ENCODE results near the gene EEF1A2.

The EEF1A2 gene

DNA sequence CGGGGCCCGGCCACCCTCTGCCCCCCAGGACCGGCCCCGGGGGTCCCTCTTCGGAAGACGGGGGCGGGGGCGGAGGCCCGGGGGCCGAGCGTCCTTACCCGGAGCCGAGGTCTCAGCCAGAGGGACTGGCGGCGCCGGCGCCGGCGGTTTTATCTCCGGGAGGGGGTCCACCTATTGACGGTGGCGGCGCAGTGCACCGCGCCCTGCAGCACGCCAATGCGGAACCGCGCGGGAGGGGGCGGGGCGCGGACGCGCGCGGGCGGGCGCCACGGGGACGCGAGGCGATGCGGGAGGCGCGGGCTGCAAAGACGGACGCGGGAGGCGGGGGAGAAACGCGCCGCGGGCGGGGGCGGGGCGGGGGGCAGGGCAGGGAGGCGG, at the start of gene EEF1A2:
Gene EEF1A2 (minus strand): TSS at position 124 of the 378 bp plus-strand sequence. CDS start 1,320 bp downstream, outside the sequence.
- no peak for DNase-seq

DNA sequence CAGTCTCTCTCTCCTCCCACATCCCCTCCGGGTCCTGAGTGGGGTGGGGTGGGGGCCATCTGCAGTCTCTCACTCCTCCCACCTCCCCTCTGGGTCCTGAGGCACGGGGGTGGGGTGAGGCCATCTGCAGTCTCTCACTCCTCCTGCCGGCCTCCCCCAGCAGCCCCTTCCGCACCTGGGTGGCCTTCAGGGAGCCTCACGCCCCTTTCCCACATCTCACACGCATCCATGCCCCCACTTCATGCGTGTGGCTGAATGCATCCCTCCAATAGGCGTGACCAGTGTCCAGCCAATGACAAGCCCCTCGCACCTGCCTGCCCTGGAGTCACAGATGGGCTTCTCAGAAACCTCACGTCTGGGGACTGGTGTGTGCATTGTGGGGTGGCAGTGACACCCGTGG, 49.7 kb upstream of the EEF1A2 start:
- no peak for DNase-seq

DNA sequence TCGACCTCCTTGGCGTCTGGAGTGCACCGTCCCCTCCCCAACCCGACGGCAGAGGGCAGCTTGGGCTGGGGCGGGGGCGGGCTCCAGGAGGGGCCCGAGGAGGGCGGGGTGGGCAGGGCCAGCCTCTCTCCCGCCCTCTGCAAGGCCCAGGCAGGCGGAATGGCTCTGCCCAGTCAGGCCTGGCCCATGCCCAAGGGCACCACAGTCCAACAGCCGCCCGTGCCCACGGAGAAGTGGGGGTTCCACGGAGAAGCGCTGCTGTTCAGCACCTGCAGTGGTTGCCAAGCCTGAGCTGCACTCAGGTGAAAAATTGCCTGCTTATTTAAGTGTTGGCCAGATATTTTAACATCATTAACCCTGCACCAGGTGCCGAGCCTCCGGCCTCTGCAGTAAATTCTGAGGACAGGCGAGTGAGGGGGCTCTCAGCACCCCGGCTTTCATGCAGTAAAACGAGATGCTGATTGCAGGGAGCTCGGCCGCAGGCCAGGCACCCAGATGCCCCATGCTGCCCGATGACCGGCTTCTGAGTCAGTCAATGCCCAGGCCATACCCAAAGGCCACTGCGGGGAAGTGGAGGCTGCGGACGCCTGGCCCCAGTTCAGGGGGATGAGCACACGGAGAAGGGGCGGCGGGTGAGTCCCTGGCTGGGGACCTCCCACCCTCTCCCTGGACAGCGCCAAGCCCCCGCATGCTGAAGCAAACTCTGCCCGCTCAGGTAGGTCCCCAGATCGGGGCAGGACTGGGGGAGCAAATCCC, 49.0 kb upstream of the EEF1A2 start, which contains the start of gene SRMS:
Gene SRMS (minus strand): TSS at position 25 of the 756 bp plus-strand sequence. CDS start 286 bp downstream, outside the sequence.
- no peak for DNase-seq

DNA sequence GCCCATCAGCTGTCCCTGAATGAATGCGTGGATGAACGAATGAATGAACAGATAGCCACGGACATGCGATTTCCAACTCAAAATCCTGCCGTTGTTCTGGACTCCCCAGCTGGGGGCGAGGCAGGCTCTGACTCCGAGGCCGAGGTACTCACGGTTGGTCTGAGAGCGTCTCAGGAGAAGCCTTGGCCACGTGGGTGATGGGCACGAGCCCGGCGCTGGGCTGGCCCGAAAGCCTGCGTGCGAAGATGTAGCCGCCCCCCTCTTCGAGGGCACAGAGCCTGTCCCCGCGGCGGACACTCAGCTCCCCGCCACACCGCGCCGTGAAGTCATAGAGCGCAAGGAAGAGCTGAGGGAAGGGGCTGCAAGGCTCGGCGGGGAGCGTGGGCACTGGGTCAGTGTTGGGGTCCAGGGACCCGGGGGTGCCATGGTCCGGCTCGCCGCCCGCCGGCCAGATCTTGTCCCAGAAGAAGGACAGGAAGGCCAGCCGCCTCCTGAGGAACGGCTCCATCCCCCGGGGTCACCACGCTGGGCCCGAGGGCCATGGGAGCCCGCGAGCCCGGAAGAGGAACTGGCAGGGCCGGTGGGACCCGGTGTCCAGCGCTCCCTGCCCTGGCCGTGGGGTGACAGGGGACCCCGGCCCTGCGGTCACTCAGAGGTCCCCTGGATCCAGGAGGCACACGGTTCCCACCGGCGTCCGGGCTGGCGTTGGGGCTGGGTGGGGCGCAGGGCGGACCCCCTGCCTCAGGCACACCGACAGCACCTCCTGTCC, 48.3 kb upstream of the EEF1A2 start:
- DNase-seq: no peak

DNA sequence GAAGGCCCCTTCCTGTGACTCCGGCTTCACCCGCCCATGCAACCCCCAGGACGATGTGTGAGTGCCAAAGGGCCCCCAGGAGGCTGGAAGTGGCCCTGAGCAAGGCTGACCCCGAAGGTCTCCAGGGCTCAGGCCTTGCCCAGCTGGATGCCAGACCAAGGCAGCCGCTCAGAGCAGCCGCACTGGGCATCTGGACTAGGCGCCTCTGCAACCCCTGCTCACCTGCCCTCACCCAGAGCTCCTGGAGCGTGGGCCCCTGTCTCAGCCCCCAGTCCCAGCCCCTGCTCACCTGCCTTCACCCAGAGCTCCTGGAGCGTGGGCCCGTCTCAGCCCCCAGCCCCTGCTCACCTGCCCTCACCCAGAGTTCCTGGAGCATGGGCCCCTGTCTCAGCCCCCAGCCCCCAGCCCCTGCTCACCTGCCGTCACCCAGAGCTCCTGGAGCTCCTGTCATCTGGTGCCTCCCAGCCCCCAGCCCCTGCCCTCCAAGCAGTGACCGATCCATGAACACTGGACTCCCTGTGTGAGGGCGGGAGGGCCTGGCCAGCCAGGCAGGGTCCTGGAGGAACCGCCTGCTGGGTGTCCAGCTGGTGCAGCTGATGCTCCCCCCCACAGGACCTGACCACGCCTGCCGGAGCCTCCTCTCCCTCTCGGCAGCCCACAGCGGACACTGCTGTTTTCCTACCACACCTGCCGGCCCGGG, 47.5 kb upstream of the EEF1A2 start:
- no peak for DNase-seq

DNA sequence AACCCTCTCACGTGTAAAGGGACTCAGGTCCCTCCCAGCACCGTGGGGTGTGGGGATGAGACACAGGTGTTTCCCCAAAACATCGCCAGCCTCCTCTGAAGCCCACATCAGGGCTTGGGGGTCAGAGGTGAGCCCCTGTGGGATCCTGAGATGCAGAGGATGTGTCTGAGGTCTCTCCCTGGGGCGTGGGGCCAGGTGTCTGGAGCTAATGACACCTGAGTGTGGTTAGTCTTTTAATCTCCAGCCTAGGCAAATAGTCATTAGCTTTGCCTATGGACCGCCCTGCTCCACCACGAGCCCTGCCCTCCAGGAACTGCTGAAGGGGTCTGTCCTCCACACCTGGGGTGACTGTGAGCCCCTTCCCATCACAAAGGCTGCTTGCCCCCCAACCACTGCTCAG, 46.9 kb upstream of the EEF1A2 start:
- no peak for DNase-seq

DNA sequence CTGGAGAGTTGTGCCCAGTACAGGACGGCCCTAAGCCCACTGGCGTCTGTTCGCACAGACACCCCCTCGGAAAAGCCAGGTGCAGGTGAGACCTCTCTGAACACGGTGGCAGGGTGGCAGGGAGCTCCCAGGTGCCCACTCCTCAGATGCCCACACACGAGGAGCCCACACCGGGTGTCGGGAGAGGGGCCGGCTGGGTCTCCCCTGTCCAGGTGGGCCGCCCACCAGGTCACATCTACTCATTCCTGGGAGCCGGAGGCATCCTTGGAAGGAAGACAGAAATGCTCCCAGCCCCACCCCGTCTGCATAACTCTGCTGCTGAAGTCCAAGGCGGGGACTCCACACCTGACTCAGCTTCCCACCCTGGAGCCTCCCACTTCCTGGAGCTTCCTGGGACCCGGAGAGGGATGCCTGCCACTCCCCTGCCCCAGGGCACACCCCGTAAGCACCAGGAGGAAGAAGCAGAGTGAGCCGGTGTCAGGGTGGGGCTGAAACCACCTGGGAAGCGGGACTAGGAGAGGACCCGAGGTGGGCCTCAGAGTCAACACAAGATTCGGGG, 46.2 kb upstream of the EEF1A2 start:
- no peak for DNase-seq

DNA sequence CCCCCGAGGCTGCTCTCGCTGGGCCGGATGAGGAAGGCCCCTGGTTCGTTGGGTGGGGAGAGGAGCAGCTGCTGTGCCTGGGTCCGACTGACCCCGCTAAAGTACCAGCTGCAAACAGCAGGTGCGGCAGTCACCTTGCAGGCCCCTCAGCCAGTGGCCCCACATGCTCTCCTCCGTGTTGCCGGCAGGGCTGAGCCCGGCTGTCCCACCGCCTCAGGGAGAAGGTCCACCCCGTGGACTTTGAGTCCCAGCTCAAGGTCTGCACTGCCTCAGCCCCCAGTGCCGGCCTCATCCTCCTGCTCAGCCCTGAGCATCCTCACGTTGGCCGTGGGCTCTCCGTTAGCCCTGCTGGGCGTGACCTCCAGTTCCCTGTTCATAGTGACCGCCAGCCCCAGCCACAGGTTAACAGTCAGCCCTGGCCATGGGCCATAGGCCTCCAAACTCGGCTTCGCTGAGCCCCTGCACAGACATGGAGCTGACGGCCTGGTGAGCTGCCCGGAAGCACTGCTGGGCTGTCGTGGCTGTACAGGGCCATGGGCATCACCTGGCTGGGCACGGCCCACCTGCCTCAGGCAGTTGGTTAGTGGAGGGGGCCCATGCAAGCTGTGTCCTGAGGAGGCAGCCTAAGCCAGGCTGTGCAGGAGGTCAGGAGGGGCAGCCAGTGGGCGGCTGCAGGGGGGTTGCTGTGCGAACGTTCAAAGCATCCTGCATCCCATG, 45.5 kb upstream of the EEF1A2 start:
- no peak for DNase-seq

DNA sequence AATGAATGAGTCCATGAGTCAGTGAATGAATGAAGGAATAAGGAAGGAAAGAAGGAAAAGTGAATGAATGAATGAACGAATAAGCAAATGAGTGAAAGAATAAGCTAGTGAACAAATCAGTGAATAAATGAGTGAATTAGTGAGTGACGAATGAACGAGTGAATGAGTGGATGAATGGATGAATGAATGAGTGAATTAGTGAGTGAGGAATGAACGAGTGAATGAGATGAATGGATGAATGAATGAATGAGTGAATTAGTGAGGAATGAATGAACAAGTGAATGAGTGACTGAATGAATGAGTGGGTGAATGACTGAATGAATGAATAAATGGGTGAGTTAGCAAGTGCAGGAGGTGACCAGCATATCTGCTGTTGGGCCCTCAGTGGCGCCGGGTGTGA, 44.9 kb upstream of the EEF1A2 start:
- no peak for DNase-seq

DNA sequence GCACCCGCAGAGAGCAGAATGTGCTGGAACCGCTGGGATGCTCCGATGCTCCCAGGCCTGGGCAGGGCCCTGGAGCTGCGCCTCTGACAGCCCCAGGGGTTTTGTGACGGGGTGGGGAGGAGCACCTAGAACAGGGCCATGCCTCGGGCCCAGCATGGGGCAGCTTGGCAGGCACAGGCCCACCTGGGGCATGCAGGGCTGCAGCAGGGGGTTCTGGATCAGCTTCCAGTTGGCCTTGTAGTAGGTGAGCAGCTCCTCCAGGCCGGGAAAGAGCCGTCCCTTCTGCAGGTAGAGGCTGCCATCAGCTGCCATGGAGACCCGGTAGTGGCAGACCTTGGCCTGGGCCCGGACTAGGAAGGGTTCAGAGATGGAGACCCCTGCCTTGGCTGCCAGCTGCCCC, 44.2 kb upstream of the EEF1A2 start:
- no peak for DNase-seq

DNA sequence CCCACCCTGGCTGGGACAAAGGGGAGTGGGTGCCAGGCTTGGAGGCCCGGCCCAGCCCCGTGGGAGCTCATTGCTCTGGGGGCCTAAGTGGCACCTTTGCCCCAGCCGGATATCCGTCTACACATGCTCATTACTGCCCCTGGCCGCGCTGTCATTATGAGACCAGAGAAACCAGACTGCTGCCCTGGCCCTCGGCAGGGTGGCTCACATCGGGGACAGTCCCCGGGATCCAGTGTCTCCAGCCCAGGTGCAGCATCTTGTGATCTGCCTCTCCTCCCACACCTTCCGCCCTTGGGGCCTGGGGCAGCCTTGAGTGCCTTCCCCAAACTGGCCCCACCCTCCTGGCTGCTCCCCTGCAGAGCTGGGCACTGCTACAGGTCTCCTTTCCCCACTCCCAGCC, 43.8 kb upstream of the EEF1A2 start:
- DNase-seq: no peak

DNA sequence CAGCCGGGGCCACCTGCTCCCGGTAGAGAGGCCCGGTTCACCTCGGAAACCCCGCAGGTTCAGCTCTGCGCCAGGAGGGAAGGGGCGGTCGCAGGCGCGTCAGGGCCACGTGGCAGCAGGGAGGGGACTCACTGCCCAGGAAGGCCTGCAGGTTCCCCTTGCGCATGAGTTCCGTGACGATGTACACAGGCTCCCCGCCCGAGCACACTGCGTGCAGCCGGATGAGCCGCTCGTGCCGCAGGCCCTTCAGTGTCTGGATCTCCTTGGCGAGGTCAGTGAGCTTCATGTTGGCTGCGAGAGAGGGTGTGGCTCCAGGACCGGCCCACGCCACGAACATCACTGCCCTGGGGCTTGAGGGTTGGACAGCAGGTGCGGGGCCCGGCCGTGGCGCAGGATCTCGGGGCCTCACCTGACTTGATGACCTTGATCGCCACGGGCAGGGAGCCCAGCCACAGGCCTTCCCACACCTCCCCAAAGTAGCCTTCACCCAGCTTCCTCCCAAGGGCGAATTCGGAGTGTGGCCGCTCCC, 43.2 kb upstream of the EEF1A2 start:
- DNase-seq: no peak

DNA sequence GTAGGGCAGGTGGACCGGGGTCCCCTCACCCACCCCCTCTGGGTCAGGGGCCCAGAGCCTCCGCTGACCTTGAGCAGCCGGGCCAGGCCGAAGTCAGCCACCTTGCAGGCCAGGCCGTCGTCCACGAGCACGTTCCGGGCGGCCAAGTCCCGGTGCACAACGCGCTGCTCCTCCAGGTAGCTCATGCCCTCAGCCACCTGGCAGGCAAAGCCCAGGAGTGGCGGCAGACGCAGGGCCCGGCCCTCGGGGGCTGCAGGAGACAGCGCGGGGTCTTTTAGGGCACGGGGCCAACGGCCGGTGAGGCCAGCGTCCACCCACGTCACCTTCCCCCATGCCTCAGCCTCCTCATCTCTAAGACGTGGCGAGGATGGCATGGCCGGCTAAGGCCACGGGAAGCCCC, 42.5 kb upstream of the EEF1A2 start:
- no peak for DNase-seq

DNA sequence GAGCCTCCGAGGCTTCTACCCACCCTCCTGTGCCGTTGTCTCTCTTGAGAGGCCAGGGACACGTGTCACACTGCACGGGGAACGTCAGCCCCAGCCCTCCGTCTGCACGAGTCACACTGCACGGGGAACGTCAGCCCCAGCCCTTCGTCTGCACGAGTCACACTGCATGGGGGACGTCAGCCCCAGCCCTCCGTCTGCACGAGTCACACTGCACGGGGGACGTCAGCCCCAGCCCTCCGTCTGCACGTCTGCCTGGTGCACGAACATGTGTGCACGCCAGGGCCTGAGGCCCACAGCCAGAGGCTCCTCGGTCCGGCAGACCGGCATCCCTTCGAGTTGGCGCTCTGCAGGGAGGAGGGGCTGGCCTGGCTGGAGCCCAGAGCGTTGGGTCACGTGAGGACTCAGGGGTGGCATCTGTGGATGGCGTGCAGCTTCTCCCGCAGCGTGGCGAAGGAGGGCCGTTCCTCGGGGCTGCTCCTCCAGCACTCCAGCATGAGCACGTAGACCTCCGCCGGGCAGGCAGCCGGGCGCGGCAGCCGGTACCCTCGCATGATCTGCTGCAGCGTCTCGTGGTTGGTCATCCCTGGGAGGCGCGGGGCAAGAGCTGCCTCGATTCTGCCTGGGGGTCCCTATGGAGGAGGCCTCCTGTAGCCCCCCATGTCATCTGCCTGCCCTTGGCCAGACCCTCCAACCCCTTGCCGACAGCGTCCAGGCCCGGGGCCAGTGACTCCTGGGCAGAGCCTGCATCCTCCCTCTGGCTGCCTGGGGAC, 41.7 kb upstream of the EEF1A2 start:
- no peak for DNase-seq

DNA sequence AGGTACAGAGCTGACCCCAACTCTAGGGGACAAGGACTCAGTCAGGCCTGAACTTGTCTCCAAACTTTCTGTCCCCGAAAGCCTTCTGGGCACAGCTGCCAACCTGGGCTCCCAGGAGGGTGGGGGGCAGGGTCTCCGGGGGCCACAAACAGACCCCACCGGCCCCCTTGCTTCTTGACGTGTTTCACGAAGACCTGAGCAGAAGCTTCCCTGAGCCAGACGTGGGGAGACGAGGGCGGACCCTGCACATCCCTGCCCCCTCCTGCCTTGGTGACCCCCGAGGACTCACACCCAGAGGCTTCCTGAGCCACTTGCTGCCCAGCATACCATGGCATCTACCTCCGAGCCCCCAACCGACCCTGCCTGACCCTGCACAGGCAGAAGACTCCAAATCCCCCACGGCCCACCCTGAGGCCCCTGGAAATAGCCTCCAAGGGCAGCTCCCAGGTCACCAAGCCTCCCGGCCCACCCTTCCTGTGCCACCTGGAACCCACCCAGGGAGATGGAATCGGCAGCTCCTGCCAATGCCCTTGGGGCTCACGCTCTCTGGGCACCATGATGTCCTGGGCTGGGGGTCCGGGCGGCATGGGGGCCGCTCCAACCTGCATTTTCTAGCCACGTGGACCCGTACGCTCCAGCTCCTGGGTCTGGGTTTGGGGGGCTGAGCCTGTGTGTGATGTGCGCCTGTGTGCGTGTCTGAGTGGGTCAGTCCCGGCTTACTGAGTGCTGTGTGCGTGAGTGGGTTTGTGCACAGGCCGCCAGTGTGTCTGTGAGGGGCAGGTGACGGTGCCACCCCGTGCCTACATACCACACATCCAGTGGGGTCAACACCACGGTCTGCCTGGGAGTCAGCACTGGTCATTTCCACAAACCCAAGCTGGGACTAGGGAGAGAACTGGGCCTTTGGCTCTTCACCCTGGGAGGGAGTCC, 40.8 kb upstream of the EEF1A2 start:
- DNase-seq: no peak

DNA sequence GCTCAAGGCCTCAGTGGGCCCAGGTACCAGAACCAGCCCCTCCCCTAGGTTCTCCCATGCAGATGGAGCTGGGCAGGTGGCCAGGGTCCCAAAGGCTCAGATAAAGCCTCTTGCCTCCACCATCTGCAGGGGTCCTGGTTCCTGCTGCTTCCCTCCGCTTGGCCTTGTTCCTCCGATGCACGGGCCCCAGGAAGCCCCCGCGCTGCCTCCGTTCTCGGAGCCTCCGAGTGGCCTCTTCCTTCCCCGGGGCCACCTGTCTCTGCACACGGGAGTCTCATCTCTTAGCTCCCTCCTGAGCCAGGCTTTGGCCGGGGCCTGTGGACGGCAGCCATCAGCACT, 40.2 kb upstream of the EEF1A2 start:
- DNase-seq: no peak

DNA sequence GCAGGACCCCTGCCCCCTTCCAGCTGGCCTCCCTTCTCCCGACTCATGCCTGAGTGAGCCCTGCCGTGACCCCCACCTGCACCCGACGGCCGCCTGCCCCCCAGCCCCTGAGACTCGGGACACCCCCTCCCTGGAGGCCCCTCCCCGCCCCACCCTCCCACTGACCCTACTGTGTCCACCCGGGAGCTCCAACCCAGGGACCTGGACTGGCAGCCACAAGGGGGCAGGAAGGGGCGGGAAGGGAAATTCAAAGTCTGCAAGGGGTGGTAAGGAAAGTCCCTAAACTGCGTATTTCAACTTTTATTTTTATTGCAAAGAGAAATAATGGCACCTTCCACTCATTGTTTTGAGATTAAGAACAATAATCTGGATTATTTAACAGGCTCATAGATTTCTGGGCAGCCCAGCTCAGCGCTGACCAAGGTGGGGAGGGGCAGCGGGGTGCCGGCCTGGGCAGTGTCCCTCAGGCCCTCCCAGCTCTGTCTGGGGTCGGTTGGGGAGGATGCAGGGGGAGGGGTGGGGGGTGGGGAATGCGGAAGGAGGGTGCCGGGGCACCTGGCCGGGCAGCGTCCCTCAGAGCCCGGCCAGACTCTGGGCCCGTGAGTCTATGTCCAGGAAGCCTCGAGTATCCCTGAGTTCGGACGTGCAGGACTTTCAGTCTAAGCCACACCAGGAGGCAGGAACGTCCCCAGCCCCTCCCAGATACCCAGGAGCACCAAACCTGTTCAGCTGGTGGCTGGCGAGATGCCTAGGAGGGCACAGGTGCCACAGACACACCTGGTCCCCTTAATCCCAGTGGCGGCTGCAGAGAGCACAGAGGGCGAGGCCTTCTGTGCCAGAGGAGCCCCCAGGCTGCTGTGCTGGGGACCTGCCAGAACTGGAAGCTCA, 39.6 kb upstream of the EEF1A2 start:
- peak; percentile 73 for DNase-seq

DNA sequence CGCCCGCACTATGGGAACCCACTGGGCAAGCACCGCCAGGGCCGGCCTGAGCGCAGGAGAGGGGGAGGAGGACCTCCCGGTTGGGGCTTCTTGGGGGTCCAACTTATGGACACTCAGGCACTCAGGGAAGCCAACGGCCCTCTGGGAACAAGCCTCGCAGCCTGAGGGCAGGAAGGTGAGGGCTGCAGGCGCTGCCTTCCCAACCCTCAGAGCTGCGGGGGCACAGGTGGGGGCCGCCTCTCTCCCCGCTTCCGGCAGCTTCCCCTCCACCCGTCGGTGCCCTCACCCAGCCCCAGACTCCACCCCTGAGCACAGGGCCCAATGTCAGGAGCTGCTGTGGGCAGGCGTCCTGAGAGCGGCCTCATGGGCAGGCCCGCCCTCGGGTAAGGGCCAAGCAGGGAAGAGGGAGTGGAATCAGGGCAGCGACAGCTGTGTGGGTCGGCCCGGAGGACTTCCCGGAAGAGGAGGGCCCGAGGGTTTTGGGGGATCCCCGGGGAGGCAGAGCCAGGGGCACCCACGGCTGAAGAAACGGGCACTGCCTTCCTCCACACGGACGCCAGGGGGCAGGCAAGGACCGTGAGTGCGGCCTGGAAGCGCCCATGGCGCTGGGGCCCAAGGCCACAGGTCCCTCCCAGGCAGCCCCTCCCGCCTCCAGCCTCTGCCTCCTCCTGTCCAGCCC, 38.8 kb upstream of the EEF1A2 start:
- DNase-seq: peak; percentile 91

DNA sequence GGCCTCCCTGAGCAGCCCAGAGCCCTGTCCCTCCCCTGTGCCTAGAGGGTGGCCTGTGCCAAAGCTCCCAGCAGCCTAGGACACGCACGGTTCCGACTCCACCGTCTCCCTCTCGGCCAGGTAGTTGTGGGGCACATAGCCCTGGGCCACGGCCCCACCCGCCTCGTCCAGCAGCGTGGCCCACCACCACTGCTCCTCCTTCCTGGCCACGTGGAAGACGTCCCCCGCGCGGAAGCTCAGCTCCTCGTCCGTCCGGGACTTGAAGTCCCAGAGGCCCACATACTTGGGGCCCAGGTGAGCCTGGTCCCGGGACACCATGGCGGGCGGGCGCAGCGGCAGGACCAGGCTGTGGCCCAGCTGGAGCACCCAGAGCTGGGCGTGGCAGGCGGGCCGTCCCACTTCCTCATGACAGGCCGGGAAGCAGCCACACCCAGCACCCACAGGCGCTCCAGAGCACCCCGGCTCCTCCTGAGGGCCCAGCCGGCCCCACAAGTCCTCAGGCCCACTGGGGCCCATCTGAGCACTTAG, 38.2 kb upstream of the EEF1A2 start, which contains the start of gene PTK6:
Gene PTK6 (minus strand): TSS at position 380 of the 528 bp plus-strand sequence. CDS start 62 bp downstream, at position 318.
- no peak for DNase-seq
